Measurements from ENCODE around the gene SKI. TPM values are rescaled to one million over a fixed set of nuclear protein-coding genes. Genes with fewer than 3 reads are reported as not detected.

Gene SKI
- total and polyA plus RNA-seq, 2 experiments from 2014 or later: 9.3 to 66.8 TPM

DNA sequence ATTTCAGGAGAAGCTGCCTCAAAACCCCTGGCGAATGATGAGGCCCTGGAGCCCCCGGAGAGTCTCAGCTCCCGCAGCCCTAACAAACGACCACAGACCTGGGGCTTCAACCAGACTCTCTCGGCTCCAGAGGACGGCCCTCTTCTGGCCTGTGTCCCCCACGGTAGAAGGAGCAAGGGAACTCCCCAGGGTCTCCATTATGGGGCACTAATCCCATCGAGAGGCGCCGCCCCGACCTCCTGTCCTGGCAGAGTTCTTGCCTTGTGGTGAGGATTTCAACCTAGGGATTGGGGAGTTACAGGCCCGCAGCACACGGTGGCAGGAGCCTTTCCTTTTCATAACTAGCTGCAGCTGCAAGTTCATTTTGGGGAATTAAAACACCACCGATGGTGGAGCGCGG is 39.8 kb upstream of the SKI start (continued):
- no peak for TF ChIP-seq ZNF462 (CRISPR knock-in tag; IDR thresholded peaks at IDR 0.05)
- 0 out of 2 replicates have a peak, but pooled peaks have one; percentile 11 for TF ChIP-seq POLR2AphosphoS5 (IDR thresholded peaks at IDR 0.05; ENCODE audit: low read depth)

DNA sequence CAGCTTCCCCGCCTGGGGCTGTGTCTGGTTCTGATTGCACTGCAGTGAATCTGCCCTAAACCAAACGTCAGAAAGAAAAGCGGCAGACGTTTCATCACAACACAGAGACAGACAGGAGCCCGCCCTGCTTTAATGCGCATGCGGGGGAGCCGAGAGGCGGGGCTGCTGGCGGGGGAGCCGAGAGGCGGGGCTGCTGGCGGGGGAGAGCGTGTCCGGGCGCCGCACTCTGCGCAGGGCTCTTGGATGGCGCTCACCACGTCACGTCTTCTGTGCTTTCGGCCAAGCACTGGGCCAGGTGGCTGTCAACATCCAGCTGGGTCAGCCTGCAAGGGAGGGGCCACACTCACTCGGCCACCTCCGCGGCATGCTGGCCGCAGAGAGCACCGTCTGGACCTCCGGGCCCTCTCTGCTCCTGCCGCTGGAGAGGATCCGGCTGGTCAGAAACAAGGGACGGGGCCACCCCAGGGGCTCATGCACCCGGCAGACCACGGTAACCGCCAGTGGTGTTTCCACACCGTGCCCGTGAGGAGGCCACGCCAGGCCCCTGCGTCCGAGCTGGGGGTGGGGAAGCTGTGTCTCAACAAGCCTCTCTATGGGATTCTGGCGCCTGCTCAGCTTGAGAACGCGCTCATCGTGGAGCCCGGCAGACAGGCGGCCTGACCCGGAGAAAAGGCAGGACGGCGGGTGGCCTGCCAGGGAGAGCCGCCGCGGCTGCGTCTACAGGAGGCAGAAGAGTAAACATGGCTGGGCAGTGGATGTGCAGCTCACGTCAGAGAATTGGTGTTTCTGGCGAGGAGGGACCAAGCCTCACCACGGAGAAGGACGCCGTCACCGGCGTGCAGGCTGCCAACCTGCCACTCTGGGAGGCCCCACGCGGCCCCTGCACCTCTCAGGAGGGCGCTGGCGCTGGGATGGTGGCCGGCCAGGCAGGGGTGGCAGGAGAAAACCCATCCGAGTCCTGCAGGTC is 38.4 kb upstream of the SKI start:
- Histone ChIP-seq H3K27me3 (ENCODE audit: insufficient read depth) (no peaks in the 10 kb centered on the region), H4K20me1 (replicated peaks; ENCODE audit: insufficient read depth) (no peaks in the 10 kb centered on the region; the same call in 1 of the 2 replicates), H3F3A (replicated peaks; ENCODE audit: low read depth) (peaks cover 12% of the 10 kb centered on the region), H3K79me2 (replicated peaks; ENCODE audit: insufficient read depth) (peaks cover 19% of the 10 kb centered on the region), H2AFZ (no peak overlapping the region), H3K4me1 (ENCODE audit: insufficient read depth) (peaks cover 12% of the 10 kb centered on the region; the same call in 1 of the 2 replicates), H3K36me3 (ENCODE audit: insufficient read depth) (no peaks in the 10 kb centered on the region), H3K4me3 (peak overlapping the region; percentile 49), H3K4me2 (peak overlapping the region; percentile 79), H3K9me2 (ENCODE audit: insufficient read depth) (no peaks in the 10 kb centered on the region), H3K27ac (ENCODE audit: low read depth) (peak overlapping the region; percentile 81)
- peaks cover 17% of the 10 kb centered on the region for H3K36me3 Mint-ChIP-seq (ENCODE audit: low read depth)
- H3K4me3 Mint-ChIP-seq: peak overlapping the region; percentile 62
- H3K27me3 Mint-ChIP-seq (ENCODE audit: insufficient read depth, low read depth, poor library complexity): peaks cover 18% of the 10 kb centered on the region
- ATAC-seq: peak; percentile 79
- H3K9me3 Mint-ChIP-seq: no peaks in the 10 kb centered on the region; the same call in 1 of the 3 replicates
- peak; percentile 94 for DNase-seq (ENCODE audit: low spot score)
- H3K4me1 Mint-ChIP-seq: peaks cover 10% of the 10 kb centered on the region
- no peak overlapping the region; the same call in 1 of the 2 replicates for H3K27ac Mint-ChIP-seq
- no peak for TF ChIP-seq NANOG (IDR thresholded peaks at IDR 0.05; ENCODE audit: borderline replicate concordance)
- TF ChIP-seq JUNB (IDR thresholded peaks at IDR 0.05; ENCODE audit: unreplicated experiment): no peak
- peak; percentile 70; the same call in 1 of the 2 replicates for TF ChIP-seq CREB1 (CRISPR knock-in tag; IDR thresholded peaks at IDR 0.05; ENCODE audit: low read depth)
- TF ChIP-seq, protein P1, sequence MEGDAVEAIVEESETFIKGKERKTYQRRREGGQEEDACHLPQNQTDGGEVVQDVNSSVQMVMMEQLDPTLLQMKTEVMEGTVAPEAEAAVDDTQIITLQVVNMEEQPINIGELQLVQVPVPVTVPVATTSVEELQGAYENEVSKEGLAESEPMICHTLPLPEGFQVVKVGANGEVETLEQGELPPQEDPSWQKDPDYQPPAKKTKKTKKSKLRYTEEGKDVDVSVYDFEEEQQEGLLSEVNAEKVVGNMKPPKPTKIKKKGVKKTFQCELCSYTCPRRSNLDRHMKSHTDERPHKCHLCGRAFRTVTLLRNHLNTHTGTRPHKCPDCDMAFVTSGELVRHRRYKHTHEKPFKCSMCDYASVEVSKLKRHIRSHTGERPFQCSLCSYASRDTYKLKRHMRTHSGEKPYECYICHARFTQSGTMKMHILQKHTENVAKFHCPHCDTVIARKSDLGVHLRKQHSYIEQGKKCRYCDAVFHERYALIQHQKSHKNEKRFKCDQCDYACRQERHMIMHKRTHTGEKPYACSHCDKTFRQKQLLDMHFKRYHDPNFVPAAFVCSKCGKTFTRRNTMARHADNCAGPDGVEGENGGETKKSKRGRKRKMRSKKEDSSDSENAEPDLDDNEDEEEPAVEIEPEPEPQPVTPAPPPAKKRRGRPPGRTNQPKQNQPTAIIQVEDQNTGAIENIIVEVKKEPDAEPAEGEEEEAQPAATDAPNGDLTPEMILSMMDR (conservative IDR thresholded peaks at IDR 0.05; ENCODE audit: low read depth in 2 of 2): no peak
- no peak for TF ChIP-seq REST (IDR thresholded peaks at IDR 0.05; ENCODE audit: unreplicated experiment)
- TF ChIP-seq ZNF331 (CRISPR knock-in tag; IDR thresholded peaks at IDR 0.05; ENCODE audit: low read depth): no peak
- TF ChIP-seq EZH2phosphoT487 (IDR thresholded peaks at IDR 0.05; ENCODE audit: unreplicated experiment): no peak
- no peak for TF ChIP-seq STAT1 (IDR thresholded peaks at IDR 0.05; ENCODE audit: unreplicated experiment)
- TF ChIP-seq ZNF114 (CRISPR knock-in tag; IDR thresholded peaks at IDR 0.05): no peak

All from GM23338 (cell line).